HG03571 (cell line): ENCODE data around the gene ENTPD3.

Source experiments
- ATAC-seq: cut with Tn5 transposase; IDR thresholded peaks from one replicate; pipeline ENCODE4 v1.9.1; 2021; ENCODE audit not compliant: unreplicated experiment

The ENTPD3 gene

GRCh38 chr3:40387001-40387894 lies at the start of gene ENTPD3:
Gene ENTPD3, plus strand, starts transcription at chr3:40387184. Its CDS starts 874 bp downstream, at chr3:40388058.
- no peak for ATAC-seq

- no peak for ATAC-seq
Measured at GRCh38 chr3:40339871-40340270, 47.1 kb upstream of the ENTPD3 start.

GRCh38 chr3:40340541-40341170 lies 46.3 kb upstream of the ENTPD3 start:
- no peak for ATAC-seq

- no peak for ATAC-seq
Measured at GRCh38 chr3:40341671-40342070, 45.3 kb upstream of the ENTPD3 start.

- ATAC-seq = no peak
Measured at GRCh38 chr3:40350529-40350928, 36.5 kb upstream of the ENTPD3 start.

GRCh38 chr3:40355410-40355809 lies 31.6 kb upstream of the ENTPD3 start:
- ATAC-seq = no peak

GRCh38 chr3:40358454-40358853 lies 28.5 kb upstream of the ENTPD3 start:
- ATAC-seq = no peak

GRCh38 chr3:40363674-40364073 lies 23.3 kb upstream of the ENTPD3 start:
- ATAC-seq = no peak

GRCh38 chr3:40366203-40367162 lies 20.5 kb upstream of the ENTPD3 start:
- ATAC-seq = no peak

GRCh38 chr3:40369716-40370115 lies 17.3 kb upstream of the ENTPD3 start:
- no peak for ATAC-seq

GRCh38 chr3:40377822-40378221 lies 9.2 kb upstream of the ENTPD3 start:
- ATAC-seq = no peak

GRCh38 chr3:40379674-40380306 lies 7.2 kb upstream of the ENTPD3 start:
- ATAC-seq = no peak

- no peak for ATAC-seq
Measured at GRCh38 chr3:40381904-40382616, 4.9 kb upstream of the ENTPD3 start.

- no peak for ATAC-seq
Measured at GRCh38 chr3:40382617-40382979, 4.4 kb upstream of the ENTPD3 start.

- ATAC-seq = no peak
Measured at GRCh38 chr3:40386213-40386612, 771 bp upstream of the ENTPD3 start.

- no peak for ATAC-seq
Measured at GRCh38 chr3:40387895-40388254, 891 bp downstream of the ENTPD3 start.

- no peak for ATAC-seq
Measured at GRCh38 chr3:40396406-40396805, 9.4 kb downstream of the ENTPD3 start.

- no peak for ATAC-seq
Measured at GRCh38 chr3:40397129-40397528, 10.1 kb downstream of the ENTPD3 start.

- ATAC-seq = no peak
Measured at GRCh38 chr3:40397912-40398311, 10.9 kb downstream of the ENTPD3 start.

GRCh38 chr3:40398346-40398745 lies 11.4 kb downstream of the ENTPD3 start:
- ATAC-seq = no peak
